AG09309 (cell line): ENCODE results near the gene WNT11.

Source experiments
- DNase-seq: peaks from one replicate; pipeline ENCODE4 v3.0.0-alpha.2; 2010; ENCODE audit warnings: low read depth
- H3K4me3 ChIP-seq: 2 replicates; pipeline ENCODE4 v1.5.1; 2011; ENCODE audit warnings: mild to moderate bottlenecking, low read depth, low read length, moderate library complexity; ENCODE audit not compliant: control insufficient read depth
- TF ChIP-seq, protein P1 (sequence below): IDR thresholded peaks from 2 replicates; pipeline ENCODE4 v1.5.1; 2011; ENCODE audit warnings: mild to moderate bottlenecking, low read depth, low read length, inconsistent platforms; ENCODE audit not compliant: insufficient read depth, control insufficient read depth; ENCODE audit errors: missing control alignments

Gene WNT11

DNA sequence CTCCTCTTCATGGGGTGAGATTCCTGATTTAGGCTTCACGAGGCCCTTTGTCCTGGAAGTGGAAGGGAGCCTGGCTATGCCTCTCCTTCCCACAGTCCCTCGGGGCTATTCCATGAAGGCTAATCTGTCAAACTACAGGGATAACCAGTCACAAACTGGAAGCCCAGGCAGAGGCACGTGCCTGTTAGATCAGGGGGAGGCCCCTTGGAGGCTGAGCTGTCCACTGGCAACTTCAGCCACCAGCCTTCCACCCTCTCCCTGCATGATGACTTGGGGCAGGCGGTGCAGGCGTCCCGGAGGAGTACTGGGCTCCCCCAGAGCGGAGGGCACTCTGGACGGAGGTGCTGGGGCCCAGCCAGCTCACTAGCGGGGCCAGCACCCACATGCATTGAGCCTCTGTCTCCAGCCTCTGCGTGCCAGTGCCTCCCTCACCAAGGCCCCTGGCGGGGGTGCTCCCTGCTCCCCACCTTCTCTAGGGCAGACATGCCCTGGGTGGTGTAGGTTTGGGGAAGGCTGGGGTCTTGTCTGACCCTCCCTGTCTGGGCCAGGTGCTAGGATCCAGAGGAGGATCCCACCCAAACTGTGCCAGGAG, 42.9 kb downstream of the WNT11 start:
- DNase-seq, result no peak
- no peak overlapping the region for H3K4me3 ChIP-seq
- TF ChIP-seq, protein P1, sequence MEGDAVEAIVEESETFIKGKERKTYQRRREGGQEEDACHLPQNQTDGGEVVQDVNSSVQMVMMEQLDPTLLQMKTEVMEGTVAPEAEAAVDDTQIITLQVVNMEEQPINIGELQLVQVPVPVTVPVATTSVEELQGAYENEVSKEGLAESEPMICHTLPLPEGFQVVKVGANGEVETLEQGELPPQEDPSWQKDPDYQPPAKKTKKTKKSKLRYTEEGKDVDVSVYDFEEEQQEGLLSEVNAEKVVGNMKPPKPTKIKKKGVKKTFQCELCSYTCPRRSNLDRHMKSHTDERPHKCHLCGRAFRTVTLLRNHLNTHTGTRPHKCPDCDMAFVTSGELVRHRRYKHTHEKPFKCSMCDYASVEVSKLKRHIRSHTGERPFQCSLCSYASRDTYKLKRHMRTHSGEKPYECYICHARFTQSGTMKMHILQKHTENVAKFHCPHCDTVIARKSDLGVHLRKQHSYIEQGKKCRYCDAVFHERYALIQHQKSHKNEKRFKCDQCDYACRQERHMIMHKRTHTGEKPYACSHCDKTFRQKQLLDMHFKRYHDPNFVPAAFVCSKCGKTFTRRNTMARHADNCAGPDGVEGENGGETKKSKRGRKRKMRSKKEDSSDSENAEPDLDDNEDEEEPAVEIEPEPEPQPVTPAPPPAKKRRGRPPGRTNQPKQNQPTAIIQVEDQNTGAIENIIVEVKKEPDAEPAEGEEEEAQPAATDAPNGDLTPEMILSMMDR, result no peak

DNA sequence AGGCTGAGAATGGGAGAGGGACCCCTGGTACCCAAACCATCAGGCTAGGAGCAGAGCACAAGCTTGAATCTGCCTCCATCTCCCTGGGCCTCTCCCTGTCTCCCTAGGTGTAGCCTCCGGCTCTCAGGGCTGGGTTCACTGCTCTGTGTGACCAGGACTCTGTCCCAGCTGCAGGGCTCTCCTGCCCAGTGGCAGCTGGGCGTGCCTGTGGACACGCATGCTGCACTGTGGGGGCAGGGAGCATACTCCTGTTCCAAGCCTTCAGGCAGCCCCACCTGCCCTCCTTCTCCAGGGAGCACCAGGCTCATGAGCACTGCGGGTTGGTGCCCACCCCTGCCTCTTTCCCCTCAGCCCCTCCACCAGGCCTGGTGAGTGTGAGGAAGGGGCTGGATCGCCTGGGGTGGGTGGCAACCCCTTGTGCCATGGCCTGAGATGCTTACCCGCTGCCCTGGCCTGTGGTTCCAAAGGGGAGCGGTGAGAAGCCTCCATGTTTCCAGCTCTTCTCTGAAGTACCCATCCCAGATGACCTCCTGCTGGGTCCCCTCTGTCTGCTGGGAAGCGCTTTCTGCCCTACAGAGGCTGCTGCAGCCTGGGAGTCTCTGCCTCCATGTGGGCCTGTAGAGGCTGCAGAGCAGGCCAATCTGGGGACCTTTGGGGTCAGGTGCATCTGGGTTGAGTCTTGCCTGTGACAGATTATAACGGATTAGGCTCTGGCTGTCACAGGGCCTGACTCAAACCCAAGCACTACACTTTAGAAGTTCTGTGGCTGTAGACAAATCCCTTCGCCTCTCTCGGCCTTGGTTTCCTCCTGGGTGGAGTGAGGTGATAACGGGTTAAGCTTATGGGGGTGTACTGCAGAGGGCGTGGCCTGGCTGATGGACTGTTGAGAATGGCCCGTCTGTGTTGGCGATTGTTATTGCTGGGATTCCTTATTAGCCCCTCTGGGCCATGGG, 43.7 kb downstream of the WNT11 start:
- TF ChIP-seq, protein P1, result no peak
- no peak for DNase-seq
- H3K4me3 ChIP-seq, result no peak overlapping the region

DNA sequence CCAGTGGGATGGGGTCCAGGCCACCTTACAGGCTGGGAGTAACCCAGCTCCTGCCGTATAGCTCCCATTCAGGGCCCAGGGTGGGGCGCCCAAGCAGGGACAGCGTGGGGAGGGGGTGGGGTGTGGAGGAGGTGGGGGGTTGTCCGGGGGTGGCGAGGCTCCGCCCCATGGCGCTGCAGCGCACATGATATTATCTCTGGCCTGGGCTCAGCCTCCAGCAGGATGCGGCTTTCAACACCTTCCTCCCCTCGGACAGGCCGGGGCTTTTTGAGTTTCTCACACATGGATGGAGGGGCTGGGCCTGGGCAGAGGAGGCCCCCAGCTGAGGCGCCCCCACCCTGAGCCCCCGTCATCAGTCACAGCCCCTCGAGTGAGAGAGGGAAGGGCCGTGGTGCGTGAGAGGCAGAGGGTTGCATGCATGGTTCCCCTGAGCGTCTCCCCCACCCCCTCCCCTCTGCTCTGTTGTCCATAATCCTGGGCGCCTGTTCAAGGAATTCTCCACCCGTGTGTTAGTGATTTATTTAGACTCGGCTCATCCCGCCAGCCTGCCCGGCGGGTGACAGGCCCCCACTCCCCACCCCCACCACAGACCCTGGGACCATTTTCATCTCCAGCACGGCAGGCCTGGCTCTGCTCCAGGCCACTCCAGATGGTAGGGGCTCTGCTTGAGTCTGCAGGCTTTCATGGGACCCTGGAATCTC, 44.9 kb downstream of the WNT11 start:
- no peak overlapping the region for H3K4me3 ChIP-seq
- TF ChIP-seq, protein P1, result no peak
- no peak for DNase-seq

DNA sequence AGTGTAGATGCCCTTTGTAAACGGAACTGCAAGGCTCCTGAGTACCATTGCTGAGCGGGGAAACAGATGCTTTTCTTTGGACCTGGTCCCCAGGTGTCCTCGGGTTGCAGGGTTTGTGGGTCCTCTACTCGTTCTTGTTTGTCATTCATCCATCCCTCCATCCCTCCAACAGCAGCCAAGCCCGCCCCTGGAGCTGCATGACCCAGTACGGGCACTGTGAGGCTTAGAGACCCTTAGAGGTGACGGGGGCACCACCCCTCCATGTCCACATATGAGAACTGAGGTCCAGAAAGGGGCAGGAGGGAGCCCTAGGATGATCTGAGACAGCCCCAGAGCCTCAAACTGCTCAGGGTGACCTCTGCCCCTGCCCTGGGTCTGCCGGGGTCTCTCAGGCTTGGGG, 45.4 kb downstream of the WNT11 start:
- H3K4me3 ChIP-seq, result no peak overlapping the region
- DNase-seq, result no peak
- TF ChIP-seq, protein P1, result no peak

DNA sequence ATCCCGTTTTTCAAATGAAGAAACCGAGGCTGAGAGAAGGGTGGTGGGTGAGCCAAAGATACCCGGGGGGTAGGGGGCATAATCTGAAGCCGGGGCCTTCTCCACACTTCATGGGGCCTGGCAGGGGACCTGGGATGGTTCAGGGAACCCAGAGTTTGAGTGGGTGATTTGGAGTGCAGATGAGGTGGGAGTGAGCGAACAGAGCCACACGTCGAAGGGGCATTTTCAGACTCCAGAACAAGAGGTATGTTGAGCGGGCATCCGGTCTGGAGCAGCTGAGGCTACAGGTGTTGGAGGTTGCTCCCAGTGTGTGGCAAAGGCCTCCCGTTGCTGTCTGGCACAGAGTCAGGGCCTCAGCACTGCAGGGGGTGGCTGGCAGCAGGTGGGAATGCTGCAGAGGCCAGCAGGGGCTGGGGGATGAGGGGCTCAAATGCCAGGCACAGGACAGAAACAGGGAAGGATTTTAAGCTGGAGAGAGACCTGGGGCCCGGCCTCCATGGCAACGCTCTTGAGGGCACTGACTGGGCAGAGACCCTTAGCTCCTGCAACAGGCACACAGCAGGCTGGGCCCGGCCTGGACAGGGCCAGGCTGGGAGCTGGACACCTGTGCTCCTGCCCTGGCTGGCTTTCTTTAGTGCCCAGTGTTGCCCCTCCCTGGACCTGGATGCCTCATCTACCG, 46.2 kb downstream of the WNT11 start:
- no peak for DNase-seq
- no peak overlapping the region for H3K4me3 ChIP-seq
- TF ChIP-seq, protein P1, result no peak

DNA sequence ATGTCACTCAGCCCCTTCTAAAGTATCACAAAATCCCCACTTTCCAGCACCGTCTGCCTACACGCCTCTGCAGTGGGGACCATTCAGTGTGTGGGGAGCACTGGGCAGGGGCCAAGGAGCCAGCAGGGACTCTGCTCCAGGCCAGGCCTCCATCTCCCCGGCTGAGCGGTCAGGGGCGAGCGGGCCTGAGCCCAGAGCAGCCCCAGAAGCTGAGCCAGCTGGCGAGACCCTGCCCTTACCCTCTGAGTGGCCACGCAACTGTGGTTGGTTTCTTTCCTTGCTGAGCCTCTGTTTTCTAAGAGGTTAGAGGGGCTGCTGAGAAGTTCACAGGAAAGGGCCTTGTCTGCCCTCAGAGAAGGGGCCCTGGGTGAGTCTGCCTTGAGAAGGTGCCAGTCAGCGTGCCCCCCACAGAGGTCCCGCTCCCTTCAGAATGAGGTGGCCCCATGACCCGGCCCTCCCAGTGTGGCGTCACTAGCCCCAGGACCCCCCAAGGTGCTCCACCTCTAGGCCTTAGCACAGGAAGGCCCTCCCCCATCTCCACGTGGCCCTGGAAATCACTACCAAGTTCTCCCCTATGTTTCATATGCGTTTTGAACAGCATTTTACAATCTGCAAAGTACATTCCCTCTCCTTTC, 46.9 kb downstream of the WNT11 start:
- TF ChIP-seq, protein P1, result no peak
- no peak for DNase-seq
- H3K4me3 ChIP-seq, result no peak overlapping the region
